AG04450 (cell line): ENCODE measurements around the gene OARD1. TPM values are rescaled to one million over a fixed set of nuclear protein-coding genes. Genes with fewer than 3 reads are reported as not detected.

ENCODE experiments used
- CTCF ChIA-PET: fragments of 300-600, 350-600 bp; formaldehyde crosslinking; extraction: SDS; loops from one replicate; lab custom pipeline; 2022; ENCODE audit warnings: antibody characterized with exemption, inconsistent platforms; lab: Charles Lee
- POLR2A ChIA-PET: fragments of 350-600 bp; formaldehyde crosslinking; extraction: SDS; loops from one replicate; lab custom pipeline; 2021; ENCODE audit warnings: antibody characterized with exemption, inconsistent platforms; lab: Yijun Ruan, JAX
- DNase-seq: peaks from one replicate; pipeline ENCODE4 v3.0.0-alpha.2; 2011; ENCODE audit warnings: low read depth, low spot score
- H3K27ac ChIP-seq: one replicate; pipeline ENCODE4 v1.5.1; 2012; ENCODE audit warnings: low read depth, low read length, control low read depth
- H3K27me3 ChIP-seq: one replicate; pipeline ENCODE4 v1.6.0; 2012; ENCODE audit warnings: low read length; ENCODE audit not compliant: control insufficient read depth, insufficient read depth
- H3K4me3 ChIP-seq: 2 replicates; pipeline ENCODE4 v1.5.1; 2011; ENCODE audit warnings: mild to moderate bottlenecking, low read depth, low read length, control low read depth
- H3K9me3 ChIP-seq: 2 replicates; pipeline ENCODE4 v1.5.1; 2012; ENCODE audit warnings: low read length; ENCODE audit not compliant: control insufficient read depth, insufficient read depth
- polyA plus RNA-seq: library from polyadenylated mRNA; depleted of rRNA; stranded (reverse); fragments of >200 nt; gene quantifications from 2 replicates; pipeline ENCODE4 v1.2.3, GENCODE V29; 2011
- TF ChIP-seq, protein P1 (sequence below): IDR thresholded peaks from 2 replicates; pipeline ENCODE4 v1.5.1; 2011; ENCODE audit warnings: low read depth, low read length, control low read depth, inconsistent platforms

OARD1 gene
- polyA plus RNA-seq, 1 experiment: 10.0 TPM

DNA sequence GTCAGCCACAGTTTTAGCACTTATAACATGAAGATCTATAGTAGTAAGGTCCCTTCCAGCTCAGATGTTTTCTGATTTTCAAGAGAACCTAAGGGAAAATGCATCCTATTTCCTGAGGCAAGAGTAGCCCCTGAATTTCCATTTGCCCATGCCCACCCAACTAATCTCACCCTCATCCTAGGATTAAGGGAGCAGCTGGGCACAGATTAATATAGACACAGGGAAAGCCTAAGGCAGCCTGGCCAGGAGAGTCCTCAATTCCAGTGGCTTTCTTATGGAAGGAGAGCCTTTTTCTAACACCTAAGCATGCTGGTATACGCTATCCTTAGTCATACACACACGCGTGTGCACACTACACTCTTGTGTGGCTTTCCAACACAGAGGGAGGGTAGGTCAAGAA lies 17.6 kb downstream of the OARD1 start:
- no peak for DNase-seq
- CTCF ChIA-PET: interaction anchor here (0.5 to 4.3 kb wide), 2 partner anchors 26 to 72 kb away, joined by 3 to 26 read pairs; no protein-coding TSS in a partner anchor
- POLR2A ChIA-PET: no interaction called here

DNA sequence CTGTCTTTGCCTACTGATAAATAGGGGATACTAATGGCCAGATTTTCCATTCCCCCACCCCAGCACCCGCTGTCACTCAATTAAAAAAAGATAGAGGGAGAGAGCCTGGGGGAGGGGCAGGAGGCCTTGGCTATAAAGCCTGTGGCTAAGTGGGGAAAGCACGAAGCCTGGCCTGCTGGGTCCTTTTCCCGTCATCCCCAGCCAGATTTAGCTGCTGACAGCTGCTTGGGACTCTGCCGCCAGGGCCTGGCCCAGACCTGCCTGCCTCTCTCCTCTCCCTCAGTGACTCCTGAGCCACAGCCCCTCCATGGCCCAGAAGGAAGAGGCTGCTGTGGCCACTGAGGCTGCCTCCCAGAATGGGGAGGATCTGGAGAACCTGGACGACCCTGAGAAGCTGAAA lies 19.1 kb downstream of the OARD1 start, which contains the start of gene APOBEC2:
TSS of gene APOBEC2 (plus strand) at position 162 of the 400 bp plus-strand sequence. CDS start at position 308, 146 bp downstream.
- TF ChIP-seq, protein P1, sequence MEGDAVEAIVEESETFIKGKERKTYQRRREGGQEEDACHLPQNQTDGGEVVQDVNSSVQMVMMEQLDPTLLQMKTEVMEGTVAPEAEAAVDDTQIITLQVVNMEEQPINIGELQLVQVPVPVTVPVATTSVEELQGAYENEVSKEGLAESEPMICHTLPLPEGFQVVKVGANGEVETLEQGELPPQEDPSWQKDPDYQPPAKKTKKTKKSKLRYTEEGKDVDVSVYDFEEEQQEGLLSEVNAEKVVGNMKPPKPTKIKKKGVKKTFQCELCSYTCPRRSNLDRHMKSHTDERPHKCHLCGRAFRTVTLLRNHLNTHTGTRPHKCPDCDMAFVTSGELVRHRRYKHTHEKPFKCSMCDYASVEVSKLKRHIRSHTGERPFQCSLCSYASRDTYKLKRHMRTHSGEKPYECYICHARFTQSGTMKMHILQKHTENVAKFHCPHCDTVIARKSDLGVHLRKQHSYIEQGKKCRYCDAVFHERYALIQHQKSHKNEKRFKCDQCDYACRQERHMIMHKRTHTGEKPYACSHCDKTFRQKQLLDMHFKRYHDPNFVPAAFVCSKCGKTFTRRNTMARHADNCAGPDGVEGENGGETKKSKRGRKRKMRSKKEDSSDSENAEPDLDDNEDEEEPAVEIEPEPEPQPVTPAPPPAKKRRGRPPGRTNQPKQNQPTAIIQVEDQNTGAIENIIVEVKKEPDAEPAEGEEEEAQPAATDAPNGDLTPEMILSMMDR: no peak
- Histone ChIP-seq H3K4me3 (no peak within 1 kb of the TSS), H3K9me3 (no peaks in the 10 kb centered on the region), H3K27ac (no peak within 1 kb of the TSS), H3K27me3 (peaks cover 4% of the 10 kb centered on the region)
- ChIA-PET POLR2A (no interaction called here), CTCF (interaction anchor here (1.0 to 1.3 kb wide), 2 partner anchors 14 to 15 kb away, joined by 3 to 5 read pairs; partner anchors contain the start of gene UNC5CL)
- DNase-seq: no peak

More for the DNA sequence above, 17.6 kb downstream of the OARD1 start:
- H3K4me3 ChIP-seq: no peak overlapping the region
- H3K27me3 ChIP-seq: peaks cover 4% of the 10 kb centered on the region
- no peaks in the 10 kb centered on the region for H3K9me3 ChIP-seq
- no peak overlapping the region for H3K27ac ChIP-seq
- TF ChIP-seq, protein P1: no peak

DNA sequence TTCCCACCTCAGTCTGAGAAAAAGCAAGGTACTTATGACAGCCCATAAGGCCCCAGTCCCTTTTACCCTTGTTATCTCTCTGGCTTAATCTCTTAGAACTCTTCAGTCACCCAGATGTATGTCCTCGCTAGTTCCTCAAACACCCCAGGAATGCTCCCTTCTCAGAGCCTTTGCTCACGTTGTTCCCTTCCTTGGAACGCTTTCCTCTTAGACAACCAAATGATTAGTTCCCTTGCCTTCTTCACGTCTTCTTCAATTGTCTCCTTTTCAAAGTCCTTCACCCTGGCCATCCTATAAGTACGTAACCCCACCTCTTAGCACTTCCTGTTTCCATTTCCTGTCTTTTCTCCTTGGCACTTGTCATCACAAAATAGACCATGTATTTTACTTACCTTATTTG lies 20.3 kb downstream of the OARD1 start:
- ChIA-PET POLR2A (no interaction called here), CTCF (no interaction called here)
- Histone ChIP-seq H3K27ac (no peak overlapping the region), H3K4me3 (no peak overlapping the region), H3K27me3 (peaks cover 4% of the 10 kb centered on the region), H3K9me3 (no peaks in the 10 kb centered on the region)
- TF ChIP-seq, protein P1: no peak
- no peak for DNase-seq

DNA sequence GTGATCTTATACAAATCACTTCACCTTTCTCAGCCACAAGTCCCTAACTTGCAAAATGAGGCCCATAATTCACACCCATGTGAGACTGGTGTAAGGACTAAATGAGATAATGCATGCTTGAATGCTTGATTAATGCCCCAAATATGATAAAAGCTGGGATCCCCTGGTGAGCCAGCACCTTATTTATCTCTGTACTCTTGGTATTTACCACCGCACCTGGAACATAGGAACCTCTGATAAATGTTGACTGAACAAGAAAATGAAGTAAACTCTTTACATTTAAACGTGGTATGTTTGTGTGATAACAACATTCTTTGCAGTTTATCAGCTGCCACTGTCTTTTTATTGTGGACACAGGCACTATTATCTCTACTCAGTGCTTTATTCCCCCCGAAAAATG lies 21.6 kb downstream of the OARD1 start:
- DNase-seq: no peak
- POLR2A ChIA-PET: no interaction called here
- TF ChIP-seq, protein P1: no peak
- CTCF ChIA-PET: interaction anchor here (1.2 kb wide), 1 partner anchor 9 kb away, joined by 3 read pairs; no protein-coding TSS in a partner anchor
- Histone ChIP-seq H3K9me3 (no peaks in the 10 kb centered on the region), H3K4me3 (no peak overlapping the region), H3K27ac (no peak overlapping the region), H3K27me3 (peaks cover 11% of the 10 kb centered on the region)

DNA sequence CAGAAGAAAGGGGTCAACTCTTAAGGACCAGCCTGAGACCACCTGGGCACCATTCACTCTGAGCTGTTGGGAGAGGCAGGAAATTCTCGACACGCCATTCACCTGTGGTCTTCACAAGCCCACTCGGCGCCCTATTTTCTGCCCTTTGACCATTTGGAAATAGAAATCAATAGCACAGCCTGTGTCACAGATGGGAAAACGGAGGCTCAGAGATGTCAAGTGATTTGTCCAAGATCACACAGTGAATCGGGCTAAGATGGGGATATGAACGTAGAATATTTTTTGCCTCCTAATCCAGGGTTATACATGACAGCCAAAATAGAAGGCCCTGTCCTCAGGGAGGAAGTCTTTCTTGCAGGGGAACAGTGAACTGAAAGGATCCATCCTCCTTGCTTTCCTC lies 22.2 kb downstream of the OARD1 start:
- no peak overlapping the region for H3K4me3 ChIP-seq
- peaks cover 9% of the 10 kb centered on the region for H3K27me3 ChIP-seq
- ChIA-PET CTCF (interaction anchor here (0.8 to 2.2 kb wide), 3 partner anchors 9 to 22 kb away, joined by 3 to 13 read pairs (median 3); no protein-coding TSS in a partner anchor), POLR2A (no interaction called here)
- no peak overlapping the region for H3K27ac ChIP-seq
- TF ChIP-seq, protein P1: no peak
- DNase-seq: no peak
- H3K9me3 ChIP-seq: no peaks in the 10 kb centered on the region
